GM21447 (cell line): ENCODE measurements around the gene HS6ST3.
"Not testable (repeated sequence)": the region's sequence is repeated elsewhere in the genome, so short reads cannot be mapped to it uniquely, and the experiment has no call there.

Source experiments
- ATAC-seq: cut with Tn5 transposase; IDR thresholded peaks from one replicate; pipeline ENCODE4 v1.9.1; 2021; ENCODE audit not compliant: unreplicated experiment

HS6ST3 gene

DNA sequence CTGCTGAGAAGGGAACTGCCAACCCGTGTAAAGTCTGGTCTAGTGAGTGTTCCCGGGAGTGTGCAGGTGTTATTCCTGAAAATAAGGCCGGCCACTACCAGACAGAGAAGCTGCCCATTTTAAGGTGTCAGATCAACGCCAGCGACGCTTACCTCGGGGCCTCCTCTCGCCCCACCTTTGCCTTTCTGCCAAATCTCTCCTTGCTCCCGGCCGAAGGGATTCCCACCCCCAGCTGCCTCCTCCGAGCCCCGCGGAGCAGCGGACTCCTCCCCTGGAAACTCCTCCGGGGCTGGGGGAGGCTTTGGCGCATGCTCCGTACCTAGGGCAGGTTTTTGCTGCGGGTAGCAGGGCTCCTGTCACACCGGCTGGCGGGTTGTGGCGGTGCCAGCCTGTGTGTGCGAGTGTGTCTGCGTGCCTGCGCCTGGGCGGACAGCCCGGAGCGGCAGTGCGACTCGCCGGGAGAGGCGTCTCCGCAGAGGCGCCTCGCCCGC, at the start of gene HS6ST3:
HS6ST3 (plus strand) TSS at position 359 of the 491 bp plus-strand sequence.
- no peak for ATAC-seq

DNA sequence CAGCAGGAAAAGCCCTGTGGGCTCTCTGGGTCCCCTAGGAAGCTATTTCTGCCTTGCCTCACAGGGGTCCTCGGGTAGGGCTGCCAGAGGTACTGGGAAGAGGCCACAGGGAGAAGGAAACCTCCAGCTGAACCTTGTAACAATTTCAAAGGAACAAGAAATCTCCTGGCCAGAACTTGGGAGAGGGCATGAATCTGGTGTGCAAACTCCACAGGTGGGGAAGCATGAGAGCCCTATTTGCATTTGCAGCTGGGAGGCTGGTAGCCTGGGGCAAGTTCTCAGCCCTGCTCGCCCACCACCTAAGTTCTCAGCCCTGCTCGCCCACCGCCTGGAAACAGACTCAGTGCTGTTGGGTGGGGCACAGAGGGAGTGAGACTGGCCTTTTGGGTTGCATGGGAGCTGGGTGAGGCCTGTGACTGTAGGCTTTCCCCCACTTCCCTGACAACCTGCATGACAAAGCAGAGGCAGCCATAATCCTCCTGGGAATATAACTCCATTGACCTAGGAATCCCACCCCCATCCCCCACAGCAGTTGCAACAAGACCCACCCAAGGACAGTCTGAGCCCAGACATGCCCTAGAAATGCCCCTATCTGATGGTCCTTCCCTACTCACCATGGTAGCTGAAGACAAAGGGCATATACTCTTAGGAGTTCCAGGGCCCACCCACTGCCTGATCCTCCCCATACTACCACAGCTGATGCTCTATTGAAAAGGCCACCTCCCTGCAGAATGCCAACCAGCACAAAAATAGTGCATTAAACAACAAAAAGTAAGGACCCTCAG, 48.4 kb upstream of the HS6ST3 start:
- no peak for ATAC-seq

DNA sequence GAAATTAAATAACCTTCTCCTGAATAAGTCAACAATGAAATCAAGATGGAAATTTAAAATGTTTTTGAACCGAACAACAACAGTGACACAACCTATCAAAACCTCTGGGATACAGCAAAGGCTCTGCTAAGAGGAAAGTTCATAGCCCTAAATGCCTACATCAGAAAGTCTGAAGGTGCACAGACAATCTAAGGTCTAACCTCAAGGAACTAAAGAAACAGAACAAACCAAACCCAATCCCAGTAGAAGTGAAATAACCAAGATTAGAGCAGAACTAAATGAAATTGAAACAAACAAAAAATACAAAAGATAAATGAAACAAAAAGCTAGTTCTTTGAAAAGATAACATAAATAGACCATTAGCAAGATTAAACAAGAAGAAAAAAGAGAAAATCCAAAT, 45.7 kb upstream of the HS6ST3 start:
- no peak for ATAC-seq

DNA sequence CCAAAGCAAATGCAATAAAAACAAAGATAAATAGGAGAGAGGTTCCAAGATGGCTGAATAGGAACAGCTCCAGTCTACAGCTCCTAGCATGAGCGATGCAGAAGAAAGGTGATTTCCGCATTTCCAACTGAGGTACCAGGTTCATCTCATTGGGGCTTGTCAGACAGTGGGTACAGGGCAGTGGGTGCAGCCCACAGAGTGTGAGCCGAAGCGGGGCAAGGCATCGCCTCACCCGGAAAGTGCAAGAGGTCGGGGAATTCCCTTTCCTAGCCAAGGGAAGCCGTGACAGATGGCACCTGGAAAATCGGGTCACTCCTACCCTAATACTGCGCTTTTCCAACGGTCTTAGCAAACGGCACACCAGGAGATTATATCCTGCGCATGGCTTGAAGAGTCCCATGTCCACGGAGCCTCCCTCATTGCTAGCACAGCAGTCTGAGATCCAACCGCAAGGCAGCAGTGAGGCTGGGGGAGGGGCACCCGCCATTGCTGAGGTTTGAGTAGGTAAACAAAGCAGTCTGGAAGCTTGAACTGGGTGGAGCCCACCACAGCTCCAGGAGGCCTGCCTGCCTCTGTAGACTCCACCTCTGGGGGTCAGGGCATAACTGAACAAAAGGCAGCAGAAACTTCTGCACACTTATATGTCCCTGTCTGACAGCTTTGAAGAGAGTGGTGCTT, 43.3 kb upstream of the HS6ST3 start:
- not testable (repeated sequence) for ATAC-seq

DNA sequence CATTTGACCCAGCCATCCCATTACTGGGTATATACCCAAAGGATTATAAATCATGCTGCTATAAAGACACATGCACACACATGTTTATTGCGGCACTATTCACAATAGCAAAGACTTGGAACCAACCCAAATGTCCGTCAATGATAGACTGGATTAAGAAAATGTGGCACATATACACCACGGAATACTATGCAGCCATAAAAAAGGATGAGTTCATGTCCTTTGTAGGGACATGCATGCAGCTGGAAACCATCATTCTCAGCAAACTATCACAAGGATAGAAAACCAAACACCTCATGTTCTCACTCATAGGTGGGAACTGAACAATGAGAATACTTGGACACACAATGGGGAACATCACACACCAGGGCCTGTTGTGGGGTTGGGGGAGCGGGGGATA, 39.0 kb upstream of the HS6ST3 start:
- not testable (repeated sequence) for ATAC-seq

DNA sequence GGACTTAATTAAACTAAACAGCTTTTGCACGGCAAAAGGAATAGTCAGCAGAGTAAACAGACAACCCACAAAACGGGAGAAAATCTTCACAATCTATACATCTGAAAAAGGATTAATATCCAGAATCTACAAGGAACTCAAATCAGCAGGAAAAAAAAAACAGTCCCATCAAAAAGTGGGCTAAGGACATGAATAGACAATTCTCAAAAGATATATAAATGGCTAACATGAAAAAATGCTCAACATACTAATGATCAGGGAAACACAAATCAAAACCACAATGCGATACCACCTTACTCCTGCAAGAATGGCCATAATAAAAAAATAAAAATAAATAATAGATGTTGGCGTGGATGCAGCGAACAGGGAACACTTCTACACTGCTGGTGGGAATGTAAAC, 38.4 kb upstream of the HS6ST3 start:
- not testable (repeated sequence) for ATAC-seq

DNA sequence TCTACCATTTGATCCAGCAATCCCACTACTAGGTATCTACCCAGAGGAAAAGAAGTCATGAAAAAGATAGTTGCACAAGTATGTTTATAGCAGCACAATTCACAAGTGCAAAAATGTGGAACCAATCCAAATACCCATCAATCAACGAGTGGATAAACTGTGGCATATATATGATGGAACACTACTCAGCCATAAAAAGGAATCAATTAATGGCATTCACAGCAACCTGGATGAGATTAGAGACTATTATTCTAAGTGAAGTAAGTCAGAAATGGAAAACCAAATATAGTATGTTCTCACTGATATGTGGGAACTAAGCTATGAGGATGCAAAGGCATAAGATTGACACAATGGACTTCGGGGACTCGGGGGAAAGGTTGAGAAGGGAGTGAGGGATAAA, 38.0 kb upstream of the HS6ST3 start:
- not testable (repeated sequence) for ATAC-seq

DNA sequence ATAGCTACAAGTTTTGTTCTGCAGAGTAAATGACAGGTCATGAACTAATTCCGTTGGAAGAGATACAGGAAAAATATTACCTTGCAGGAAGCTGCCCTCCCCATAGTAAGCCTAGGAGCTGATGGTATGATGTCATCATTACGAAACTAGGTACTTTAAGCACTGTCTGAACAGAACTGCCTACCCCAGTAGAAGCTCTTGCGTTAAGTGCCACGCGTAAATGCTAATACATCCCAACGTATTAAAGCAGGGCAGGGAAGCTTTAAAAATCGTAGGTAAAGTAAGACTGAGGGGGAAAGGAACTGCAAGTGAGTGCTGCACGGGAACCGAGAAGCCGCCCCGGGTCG, 37.3 kb upstream of the HS6ST3 start:
- ATAC-seq, result peak; percentile 53

DNA sequence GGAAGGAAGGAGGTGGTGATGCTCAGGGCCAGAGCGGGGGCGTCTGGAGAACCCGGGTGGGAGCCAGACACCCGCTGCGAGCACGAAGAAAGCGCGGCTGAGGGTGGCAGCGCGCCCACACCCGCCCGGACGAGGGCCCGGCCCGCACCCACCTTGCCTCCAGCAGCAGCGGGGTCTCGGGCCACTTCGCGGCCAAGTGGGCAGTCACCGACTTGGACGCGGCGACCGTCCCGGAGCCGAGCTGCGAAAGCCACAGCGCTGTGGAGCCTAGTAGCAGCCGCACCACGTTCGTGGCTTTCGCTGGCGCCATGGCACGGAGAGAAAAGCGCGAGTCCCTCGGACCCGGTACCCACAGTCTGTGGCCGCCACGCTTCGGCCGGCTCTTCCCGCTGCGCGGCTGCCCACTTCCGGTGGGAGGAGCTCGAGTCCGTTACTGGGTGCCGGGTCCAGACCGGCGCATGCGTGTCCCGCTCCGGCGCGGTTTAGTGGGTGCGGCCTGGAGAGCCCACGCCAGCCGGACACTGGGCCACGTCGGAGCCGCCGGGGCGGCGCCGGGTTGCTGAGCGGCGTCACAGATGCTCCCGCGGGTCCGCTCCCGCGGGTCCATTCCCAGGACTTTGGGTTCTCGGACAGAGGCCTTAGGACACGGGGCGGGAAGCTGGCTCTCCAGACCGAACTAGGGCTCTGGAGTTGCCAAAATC, 36.8 kb upstream of the HS6ST3 start, which contains the start of gene UGGT2:
UGGT2 (minus strand) TSS at position 399 of the 701 bp plus-strand sequence; CDS start at position 310, 89 bp downstream.
- ATAC-seq, result peak; percentile 96

DNA sequence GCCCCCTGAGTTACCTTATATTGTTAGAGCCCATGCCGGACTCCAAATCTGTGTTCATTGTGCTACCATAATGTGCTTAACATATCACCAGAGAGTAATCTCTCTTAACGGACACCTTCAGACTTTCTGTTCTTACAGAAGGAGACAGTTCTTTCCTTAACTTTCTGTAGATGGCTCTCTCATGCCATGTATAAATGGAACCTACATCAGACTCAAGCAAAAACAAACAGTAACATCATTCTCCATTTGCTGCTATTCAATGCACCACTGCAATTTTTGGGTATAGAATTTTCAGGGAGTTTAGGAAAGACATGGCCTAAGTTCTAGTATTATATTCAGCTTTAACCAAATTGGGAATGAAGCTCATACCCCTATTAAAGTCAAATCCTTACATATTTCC, 24.1 kb upstream of the HS6ST3 start:
- no peak for ATAC-seq

DNA sequence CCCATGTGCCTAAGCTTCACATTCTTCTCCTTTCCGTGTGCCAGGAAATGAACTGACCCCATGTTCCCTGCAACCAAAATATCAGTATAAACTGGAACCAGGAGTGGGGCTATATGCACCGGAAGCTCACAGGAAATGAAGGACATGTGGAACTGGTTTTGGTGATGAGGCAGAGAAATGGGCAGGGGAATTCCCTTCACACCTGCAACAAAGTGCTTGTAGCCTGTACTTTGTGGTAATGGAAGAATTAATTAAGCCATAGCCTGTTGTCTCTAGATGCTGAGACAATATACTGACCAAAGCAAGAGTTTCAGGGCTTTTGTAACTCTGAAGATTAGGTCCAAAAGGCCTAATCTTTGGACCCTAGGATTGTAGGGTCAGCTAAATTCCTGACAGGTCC, 21.2 kb upstream of the HS6ST3 start:
- no peak for ATAC-seq

DNA sequence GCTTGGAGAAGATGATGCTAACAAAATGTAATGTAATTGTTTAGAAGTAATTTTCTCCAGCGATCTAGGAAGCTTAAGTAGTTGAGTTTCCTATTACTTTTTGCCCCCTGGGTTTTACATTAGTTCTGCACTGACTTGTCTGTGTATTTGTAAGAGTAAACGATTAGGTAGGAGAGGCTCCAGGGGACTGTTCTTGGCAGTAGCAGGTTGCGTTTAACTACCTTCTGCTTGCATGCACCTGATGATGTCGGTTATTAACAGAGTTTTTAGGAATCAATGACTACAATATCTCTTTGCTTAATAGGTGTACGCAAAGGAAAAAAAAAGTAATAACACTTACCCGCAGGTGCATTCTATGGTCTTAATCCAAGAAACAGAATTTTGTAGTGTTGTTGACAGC, 18.4 kb upstream of the HS6ST3 start:
- no peak for ATAC-seq

DNA sequence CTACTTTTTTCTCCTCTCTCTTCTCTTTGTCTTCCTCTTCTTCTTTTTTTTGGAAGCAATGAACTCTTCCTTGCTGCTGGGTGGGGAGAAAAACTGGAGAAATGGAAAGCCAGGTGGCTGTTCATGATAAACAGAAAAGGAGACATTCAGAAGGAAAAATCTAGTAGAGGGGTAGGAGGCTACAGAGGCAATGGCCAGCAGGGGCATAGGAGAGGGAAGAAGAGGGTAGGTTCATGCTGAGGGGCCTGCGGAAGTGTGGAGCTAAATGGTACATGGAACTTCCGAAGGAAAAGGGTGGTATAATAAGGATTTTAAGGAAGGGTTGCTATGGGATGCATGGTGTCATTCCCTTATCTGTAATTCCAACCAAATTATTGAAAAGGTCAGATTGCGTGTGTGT, 17.5 kb upstream of the HS6ST3 start:
- no peak for ATAC-seq

DNA sequence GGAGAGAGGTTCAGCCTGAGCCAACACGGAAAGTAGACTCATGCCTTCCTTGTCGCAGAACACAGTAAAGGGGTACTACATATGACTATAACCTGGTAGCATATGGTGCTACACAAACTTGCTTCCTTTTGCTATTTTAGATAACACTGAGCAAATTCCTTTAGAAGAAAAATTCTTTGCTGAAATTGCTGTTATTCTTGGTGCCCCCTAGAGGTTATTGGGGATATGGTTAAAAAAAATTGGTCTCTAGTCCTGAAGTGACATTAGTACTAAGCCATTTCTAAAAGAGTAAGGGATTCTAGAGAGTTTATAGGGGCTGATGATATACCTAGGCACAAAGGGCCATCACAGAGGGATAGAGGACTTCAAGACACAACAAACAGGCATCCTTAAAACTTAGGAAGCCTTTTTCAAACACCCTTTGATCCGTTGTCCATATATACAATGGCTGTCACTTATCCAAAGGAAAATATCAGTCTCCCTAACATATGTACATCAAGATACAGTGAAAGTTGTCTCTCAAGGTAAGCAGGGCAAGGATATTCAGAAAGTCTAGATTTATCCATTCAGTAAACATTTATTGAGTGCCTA, 13.9 kb upstream of the HS6ST3 start:
- no peak for ATAC-seq

DNA sequence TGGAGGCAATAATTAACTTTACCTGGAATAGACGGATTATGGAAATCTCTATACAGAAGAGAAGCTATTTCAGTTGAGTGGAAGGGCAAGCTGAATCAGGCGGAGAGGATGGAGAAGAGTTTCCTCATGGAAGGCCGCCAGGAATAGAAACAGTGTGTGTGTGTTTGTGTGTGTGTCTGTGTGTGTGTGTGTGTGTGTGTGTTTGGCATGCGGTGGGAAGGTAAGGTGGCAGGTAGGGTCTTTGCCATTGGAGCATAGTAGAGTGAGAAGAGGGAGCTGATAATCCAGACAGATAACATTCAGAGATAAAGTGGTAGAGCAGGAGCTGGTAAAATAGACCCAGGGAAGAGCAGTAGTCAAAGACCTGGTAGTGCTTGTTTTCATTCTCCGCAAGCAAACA, 9.2 kb upstream of the HS6ST3 start:
- ATAC-seq, result no peak

DNA sequence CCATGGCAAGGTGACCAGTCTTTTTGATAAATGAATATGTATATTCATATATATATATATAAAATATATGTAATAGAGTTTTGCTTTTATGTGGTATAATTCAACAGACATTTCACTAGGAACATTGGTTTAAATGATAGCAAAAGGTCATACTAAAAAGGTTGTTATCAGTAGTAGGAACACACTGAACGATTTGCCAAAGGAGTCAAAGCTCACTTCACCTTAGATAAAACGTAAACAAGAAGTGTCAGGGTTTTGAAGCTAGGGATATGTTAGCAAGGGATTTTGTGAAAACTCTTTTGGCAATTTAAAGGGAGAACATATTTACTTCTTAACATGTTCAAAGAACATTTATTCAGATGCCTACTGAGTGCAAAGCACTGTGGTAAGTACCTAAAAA, 8.0 kb upstream of the HS6ST3 start:
- ATAC-seq, result no peak

DNA sequence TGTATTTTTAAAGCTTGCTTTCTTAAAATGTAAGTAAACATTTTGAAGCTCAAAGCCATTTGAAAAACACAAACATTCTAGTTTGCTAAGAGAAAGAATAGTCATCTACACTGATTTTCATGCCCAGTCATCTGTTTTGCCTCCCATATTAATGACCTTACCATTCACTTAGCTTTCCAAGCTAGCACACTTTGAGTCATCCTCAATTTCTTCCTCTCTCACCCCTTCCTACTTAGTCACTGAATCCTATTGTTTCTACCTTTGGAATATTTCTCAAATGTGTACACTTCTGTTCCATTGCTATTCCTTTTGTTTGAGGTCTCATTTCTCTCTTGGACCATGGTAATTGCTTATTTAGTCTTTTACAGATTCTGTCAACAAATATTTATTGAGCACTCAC, 7.3 kb upstream of the HS6ST3 start:
- no peak for ATAC-seq

DNA sequence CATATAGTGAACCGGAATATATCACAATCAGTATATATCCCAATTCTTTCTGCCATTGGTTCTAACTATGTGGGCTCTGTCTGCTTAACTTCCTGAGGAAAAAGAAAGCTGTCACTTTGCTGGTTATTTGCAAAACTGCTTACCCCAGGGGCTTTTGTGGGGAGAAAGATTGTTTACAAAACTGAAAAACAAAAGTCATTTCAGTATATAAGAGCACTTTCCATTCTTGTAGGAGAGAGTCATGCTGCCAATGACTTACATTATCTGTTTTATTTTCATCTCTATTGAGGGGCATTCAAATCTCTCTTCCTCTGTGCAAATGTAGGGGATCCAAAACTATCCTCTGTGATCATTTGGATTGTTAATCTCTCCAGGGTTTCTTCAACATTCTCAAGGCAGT, 3.2 kb upstream of the HS6ST3 start:
- no peak for ATAC-seq

DNA sequence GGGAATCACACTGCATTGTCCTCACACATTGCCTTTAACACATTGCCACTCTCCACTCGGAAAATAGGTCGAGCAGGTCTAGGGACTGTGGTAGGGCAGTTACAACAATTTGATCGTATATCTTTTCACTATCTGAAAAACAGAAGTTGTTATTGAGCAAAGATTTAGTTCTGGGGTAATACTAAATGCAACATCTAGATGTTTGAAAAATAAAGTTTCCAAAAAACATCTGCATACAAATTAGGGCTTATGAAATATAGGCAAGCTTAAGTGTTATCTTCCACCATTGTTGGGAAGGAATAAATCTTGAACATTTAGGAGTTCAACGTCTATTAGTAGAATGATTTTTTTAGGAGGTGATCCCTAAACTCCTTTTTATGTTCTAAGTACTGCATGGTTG, 768 bp upstream of the HS6ST3 start:
- ATAC-seq, result no peak

DNA sequence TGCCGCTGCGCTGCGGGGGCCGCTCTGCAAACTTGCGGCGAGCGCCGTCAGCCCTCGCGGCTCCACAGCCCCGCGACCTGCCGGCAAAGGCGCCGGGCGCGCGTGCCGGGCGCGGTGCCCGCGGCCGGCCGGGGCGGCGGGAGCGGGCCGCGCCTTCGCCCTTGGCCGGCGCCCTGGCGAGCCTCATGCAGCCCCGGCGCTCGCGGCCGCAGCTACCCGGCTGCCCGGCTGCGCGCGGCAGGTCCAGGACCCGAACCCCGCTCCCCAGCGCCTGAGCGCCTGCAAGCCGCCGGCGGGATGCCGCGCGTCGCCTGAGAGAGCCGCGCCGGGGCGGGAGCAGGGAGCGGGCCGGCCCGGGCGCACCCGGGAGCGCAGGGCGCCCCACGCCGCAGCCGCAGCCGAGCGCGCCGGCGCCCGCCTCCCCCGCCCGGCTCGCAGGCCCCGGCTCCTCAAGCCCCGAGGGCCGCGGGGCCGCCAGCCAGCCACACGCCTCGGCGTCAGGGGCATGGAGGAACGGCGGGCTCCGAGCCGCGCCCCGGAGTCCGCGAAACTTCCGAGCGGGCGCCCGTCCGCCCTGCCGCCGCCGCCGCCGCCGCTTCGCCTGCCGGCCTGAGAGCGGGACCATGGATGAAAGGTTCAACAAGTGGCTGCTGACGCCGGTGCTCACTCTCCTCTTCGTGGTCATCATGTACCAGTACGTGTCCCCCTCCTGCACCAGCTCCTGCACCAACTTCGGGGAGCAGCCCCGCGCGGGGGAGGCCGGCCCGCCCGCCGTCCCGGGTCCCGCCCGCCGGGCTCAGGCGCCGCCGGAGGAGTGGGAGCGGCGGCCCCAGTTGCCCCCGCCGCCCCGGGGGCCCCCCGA, 564 bp downstream of the HS6ST3 start:
- ATAC-seq, result no peak
